ENCODE data around the gene AGAP3. TPM values are rescaled to one million over a fixed set of nuclear protein-coding genes. Genes with fewer than 3 reads are reported as not detected.

AGAP3 gene
- total and polyA plus RNA-seq, 3 experiments from 2014 or later = 8.0 to 40.7 (median 39.9) TPM

DNA sequence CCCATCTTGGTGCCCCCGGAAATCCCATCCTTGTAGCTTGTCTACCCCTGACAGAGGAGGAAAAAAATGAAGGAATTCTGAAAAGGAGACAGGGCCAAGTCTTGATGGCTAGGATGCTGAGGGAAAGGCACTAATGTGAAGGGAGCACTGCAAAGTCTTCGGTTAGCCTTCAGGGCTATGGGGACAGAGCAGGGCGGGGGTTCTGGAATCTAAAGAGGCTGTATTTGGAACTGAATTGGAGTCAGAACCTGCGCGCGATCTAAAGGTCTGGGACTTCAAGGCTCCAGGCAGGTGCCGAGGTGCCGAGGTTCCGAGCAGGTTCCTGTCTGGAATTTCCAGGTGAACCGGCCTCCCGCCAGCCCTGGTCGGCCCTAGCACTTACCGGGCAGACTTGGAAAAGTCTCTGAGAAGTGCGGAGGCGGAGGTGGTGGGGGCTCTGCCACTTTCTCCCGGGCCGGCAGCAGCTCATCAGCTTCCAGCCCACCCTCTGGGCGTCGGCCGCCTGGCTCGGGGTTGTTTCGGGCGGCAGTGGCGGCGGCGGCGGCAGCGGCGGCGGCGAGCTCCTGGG lies 80.4 kb downstream of the AGAP3 start:
- no peak overlapping the region for H3K4me3 ChIP-seq (ENCODE audit: low read length)
- H3K27me3 Mint-ChIP-seq = peaks cover 25 to 28% of the 10 kb centered on the region in 2 donors
- no peak overlapping the region for H3K27ac ChIP-seq (ENCODE audit: low read depth, low read length)
- H3K4me3 Mint-ChIP-seq = peak overlapping the region in 6 of 7 donors; percentile 54 to 76 (median 62)
- no peaks in the 10 kb centered on the region for H3K36me3 ChIP-seq (ENCODE audit: insufficient read depth, low read length)
- H3K36me3 Mint-ChIP-seq = no peaks in the 10 kb centered on the region
- peaks cover 34% of the 10 kb centered on the region for H3K27me3 ChIP-seq (ENCODE audit: insufficient read depth, low read length, poor library complexity, severe bottlenecking)
- peaks cover 5% of the 10 kb centered on the region for H3K4me1 ChIP-seq (ENCODE audit: insufficient read depth, low read length)
- no peaks in the 10 kb centered on the region for H3K9me3 Mint-ChIP-seq
- no peaks in the 10 kb centered on the region for H3K9me3 ChIP-seq (ENCODE audit: low read length)
- peaks cover 7 to 9% (median 9%) of the 10 kb centered on the region in 3 donors for H3K4me1 Mint-ChIP-seq
- ChIA-PET POLR2A (no interaction called here), CTCF (interaction anchor here (1.0 to 2.3 kb wide), 5 partner anchors 11 to 268 kb away, joined by 3 to 9 read pairs (median 5); no protein-coding TSS in a partner anchor)
- H3K27ac Mint-ChIP-seq = peak overlapping the region in 1 of 8 donors; percentile 5
- no peak for DNase-seq

DNA sequence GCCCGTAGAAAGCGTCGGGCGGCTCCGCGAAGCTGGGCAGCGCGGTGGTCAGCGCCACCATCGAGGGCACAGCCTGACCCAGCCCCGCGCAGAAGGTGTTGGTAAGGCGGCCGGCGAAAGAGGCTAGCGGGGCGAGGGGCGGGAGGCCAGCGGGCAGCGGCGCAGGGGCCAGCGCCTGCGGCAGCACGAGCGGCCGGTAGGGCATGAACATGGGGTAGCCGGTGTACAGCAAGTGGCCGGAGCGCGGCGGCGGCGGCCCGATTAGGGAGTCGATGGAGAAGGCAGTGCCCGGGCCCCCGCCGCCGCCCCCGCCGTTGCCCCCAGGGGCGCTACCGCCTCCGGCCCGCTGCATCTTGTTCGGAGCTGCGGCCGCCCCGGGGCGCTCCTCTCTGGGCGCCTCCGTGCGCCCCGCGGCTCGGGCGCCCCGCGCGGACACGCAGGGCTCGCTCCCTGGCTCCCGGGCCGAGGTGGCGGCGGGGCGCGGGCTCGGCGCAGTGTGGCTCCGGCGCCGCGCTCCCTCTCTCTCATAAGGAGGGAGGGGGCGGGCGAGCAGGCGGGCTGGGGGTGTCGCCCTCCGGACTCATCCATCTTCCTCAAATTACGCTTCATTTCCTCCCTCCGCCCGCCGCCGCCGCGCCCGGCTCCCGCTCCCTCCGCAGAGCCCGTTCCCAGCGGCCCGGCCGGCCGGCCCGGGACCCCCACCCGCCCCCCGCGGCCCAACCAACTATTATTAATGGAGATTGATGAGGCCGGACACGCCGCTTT lies 81.1 kb downstream of the AGAP3 start, which contains the start of gene GBX1:
Gene GBX1 (minus strand): TSS at position 498 of the 765 bp plus-strand sequence. CDS start 146 bp downstream, at position 352.
- ChIA-PET POLR2A (no interaction called here), CTCF (interaction anchor here (0.9 to 3.3 kb wide), 10 partner anchors 8 to 269 kb away, joined by 3 to 12 read pairs (median 4); partner anchors contain the start of gene CHPF2)
- Histone ChIP-seq H3K36me3 (ENCODE audit: insufficient read depth, low read length) (no peaks in the 10 kb centered on the region), H3K4me3 (ENCODE audit: low read length) (no peak within 1 kb of the TSS), H3K27me3 (ENCODE audit: insufficient read depth, low read length, poor library complexity, severe bottlenecking) (peaks cover 34% of the 10 kb centered on the region), H3K27ac (ENCODE audit: low read depth, low read length) (no peak within 1 kb of the TSS), H3K4me1 (ENCODE audit: insufficient read depth, low read length) (peaks cover 5% of the 10 kb centered on the region), H3K9me3 (ENCODE audit: low read length) (no peaks in the 10 kb centered on the region)
- no peaks in the 10 kb centered on the region for H3K36me3 Mint-ChIP-seq
- peaks cover 9 to 11% (median 9%) of the 10 kb centered on the region in 3 donors for H3K4me1 Mint-ChIP-seq
- peak within 1 kb of the TSS; percentile 73 to 91 (median 79) for H3K4me3 Mint-ChIP-seq
- H3K27me3 Mint-ChIP-seq = peaks cover 28 to 32% of the 10 kb centered on the region in 2 donors
- peak within 1 kb of the TSS in 2 of 8 donors; percentile 5 to 24 for H3K27ac Mint-ChIP-seq
- no peaks in the 10 kb centered on the region for H3K9me3 Mint-ChIP-seq
- no peak for DNase-seq

DNA sequence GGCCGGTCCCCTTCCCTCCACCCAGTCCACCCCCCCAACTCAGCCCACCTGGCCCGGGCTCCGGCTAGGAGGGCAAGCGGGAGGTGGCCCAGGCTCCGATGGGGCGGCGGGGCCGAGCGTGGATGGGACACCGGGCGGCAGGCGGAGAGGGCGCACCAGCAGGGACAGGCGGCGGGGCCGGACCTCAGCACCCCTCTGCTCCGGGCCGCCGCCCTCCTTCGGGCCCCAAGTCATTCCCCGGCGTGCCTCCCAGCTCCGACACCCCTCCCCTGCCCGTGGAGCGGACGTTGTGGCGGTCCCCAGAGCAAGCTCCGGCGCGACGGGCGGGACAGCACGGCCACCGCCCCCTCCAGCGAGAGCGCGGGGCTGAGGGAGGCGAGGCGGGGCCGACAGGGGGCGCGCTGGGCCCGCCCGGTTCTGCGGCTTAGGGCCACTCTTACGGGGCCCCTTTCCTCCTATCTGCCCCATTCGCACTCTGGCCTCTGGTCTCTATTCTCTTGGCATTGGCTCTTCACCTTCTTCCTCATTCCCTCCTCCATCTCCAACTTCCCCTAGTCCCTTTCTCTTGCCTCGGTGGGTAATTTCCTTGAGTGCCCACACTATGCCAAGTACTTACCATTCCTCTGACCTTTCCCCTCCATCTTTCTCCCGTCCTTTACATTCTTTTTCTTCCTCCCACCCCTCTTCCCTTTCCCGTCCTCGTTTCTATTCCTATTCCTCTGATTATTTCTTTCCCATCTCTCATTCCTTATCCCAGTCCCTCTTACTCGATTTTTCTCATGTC lies 81.9 kb downstream of the AGAP3 start:
- no peaks in the 10 kb centered on the region for H3K36me3 ChIP-seq (ENCODE audit: insufficient read depth, low read length)
- peaks cover 5% of the 10 kb centered on the region for H3K4me1 ChIP-seq (ENCODE audit: insufficient read depth, low read length)
- ChIA-PET CTCF (interaction anchor here (0.6 to 3.3 kb wide), 9 partner anchors 9 to 270 kb away, joined by 3 to 12 read pairs (median 3); partner anchors contain the start of gene CHPF2), POLR2A (no interaction called here)
- H3K27ac Mint-ChIP-seq = peak overlapping the region in 1 of 8 donors; percentile 24
- H3K4me1 Mint-ChIP-seq = peaks cover 14 to 16% (median 15%) of the 10 kb centered on the region in 3 donors
- no peak overlapping the region for H3K4me3 ChIP-seq (ENCODE audit: low read length)
- H3K27ac ChIP-seq (ENCODE audit: low read depth, low read length) = no peak overlapping the region
- peak; percentile 46 to 69 (median 55) for DNase-seq
- H3K36me3 Mint-ChIP-seq = no peaks in the 10 kb centered on the region
- H3K4me3 Mint-ChIP-seq = peak overlapping the region; percentile 73 to 91 (median 79)
- peaks cover 35 to 39% of the 10 kb centered on the region in 2 donors for H3K27me3 Mint-ChIP-seq
- no peaks in the 10 kb centered on the region for H3K9me3 Mint-ChIP-seq
- H3K27me3 ChIP-seq (ENCODE audit: insufficient read depth, low read length, poor library complexity, severe bottlenecking) = peaks cover 34% of the 10 kb centered on the region
- no peaks in the 10 kb centered on the region for H3K9me3 ChIP-seq (ENCODE audit: low read length)

DNA sequence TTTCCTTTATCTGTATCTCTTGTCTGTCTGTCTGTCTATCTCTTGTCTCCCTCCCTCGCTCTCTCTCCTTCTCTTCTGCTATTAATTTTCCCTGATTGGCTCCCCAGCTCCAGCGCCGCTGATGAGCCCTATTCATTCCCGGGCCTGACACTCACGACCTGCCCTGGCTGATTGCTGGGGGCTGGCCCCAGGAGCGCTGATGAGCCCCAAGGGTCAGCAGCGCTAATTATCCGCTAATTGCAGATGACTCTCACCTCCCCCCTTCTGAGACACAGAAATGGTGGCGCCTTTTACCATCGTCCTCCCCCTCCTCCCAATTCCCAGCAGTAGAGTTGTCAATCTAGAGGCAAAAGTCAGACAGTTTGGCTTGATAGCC lies 82.5 kb downstream of the AGAP3 start:
- Histone ChIP-seq H3K27me3 (ENCODE audit: insufficient read depth, low read length, poor library complexity, severe bottlenecking) (peaks cover 34% of the 10 kb centered on the region), H3K27ac (ENCODE audit: low read depth, low read length) (no peak overlapping the region), H3K4me3 (ENCODE audit: low read length) (no peak overlapping the region), H3K4me1 (ENCODE audit: insufficient read depth, low read length) (peaks cover 5% of the 10 kb centered on the region), H3K36me3 (ENCODE audit: insufficient read depth, low read length) (no peaks in the 10 kb centered on the region), H3K9me3 (ENCODE audit: low read length) (no peaks in the 10 kb centered on the region)
- Mint-ChIP-seq H3K4me3 (peak overlapping the region in 6 of 7 donors; percentile 73 to 82 (median 78)), H3K36me3 (no peaks in the 10 kb centered on the region), H3K27me3 (peaks cover 38 to 45% of the 10 kb centered on the region in 2 donors), H3K4me1 (peaks cover 14 to 18% (median 16%) of the 10 kb centered on the region in 3 donors), H3K9me3 (no peaks in the 10 kb centered on the region), H3K27ac (peak overlapping the region in 1 of 8 donors; percentile 24)
- ChIA-PET POLR2A (no interaction called here), CTCF (interaction anchor here (0.6 to 3.3 kb wide), 5 partner anchors 9 to 75 kb away, joined by 3 to 12 read pairs (median 6); no protein-coding TSS in a partner anchor)
- DNase-seq = no peak

DNA sequence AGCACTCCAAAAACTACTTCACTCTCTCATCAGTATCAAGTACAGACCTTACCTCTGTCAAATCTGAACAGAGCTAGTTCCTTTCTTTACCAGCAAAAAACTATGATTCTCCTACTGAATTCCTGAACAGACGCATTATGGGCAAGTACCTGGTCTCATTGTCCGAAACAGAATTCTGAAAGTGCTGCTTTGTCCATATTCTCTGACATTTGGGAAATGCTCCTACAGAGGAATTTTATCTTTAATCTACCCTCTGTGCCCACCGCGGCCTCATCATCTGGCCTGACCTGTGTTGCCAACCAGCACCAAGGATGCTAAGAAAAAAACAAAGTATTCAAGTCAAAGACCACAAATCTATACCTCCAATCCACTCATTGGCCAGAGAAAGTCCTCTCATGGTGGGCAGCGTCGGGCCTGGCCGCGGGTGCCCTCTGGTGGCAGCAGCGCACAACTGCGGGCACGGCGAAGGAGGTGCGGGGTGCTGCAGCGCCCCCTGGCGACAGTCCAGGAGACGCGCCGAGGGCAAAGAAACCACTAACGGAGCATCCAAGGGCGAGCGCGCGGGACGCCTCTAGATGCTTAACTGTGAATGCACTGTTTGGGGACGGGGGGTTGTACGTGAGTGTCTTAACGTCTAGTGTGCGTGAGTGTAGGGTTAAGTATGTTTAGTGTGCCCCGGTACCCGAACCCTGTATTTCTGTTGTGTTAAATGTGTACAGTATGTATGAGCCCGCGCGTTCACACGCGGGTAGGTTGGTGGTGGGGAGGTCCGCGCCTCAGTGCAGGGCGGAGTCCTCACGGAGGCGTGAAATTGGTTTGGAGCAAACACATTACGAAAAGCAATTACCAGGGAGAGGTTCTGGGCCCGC lies 86.2 kb downstream of the AGAP3 start:
- Histone ChIP-seq H3K36me3 (ENCODE audit: insufficient read depth, low read length) (no peaks in the 10 kb centered on the region), H3K9me3 (ENCODE audit: low read length) (no peaks in the 10 kb centered on the region), H3K27ac (ENCODE audit: low read depth, low read length) (no peak overlapping the region), H3K4me1 (ENCODE audit: insufficient read depth, low read length) (no peaks in the 10 kb centered on the region), H3K27me3 (ENCODE audit: insufficient read depth, low read length, poor library complexity, severe bottlenecking) (peaks cover 11% of the 10 kb centered on the region), H3K4me3 (ENCODE audit: low read length) (no peak overlapping the region)
- no peak overlapping the region for H3K4me3 Mint-ChIP-seq
- H3K27me3 Mint-ChIP-seq = peaks cover 43 to 67% of the 10 kb centered on the region in 2 donors
- H3K27ac Mint-ChIP-seq = peak overlapping the region in 3 of 8 donors; percentile 0 to 50 (median 21)
- ChIA-PET POLR2A (no interaction called here), CTCF (interaction anchor here (0.7 to 1.0 kb wide), 2 partner anchors 10 to 48 kb away, joined by 3 to 7 read pairs; no protein-coding TSS in a partner anchor)
- no peaks in the 10 kb centered on the region for H3K9me3 Mint-ChIP-seq
- DNase-seq = peak; percentile 72 to 84 (median 73)
- peaks cover 14 to 17% (median 16%) of the 10 kb centered on the region in 3 donors for H3K4me1 Mint-ChIP-seq
- no peaks in the 10 kb centered on the region for H3K36me3 Mint-ChIP-seq

DNA sequence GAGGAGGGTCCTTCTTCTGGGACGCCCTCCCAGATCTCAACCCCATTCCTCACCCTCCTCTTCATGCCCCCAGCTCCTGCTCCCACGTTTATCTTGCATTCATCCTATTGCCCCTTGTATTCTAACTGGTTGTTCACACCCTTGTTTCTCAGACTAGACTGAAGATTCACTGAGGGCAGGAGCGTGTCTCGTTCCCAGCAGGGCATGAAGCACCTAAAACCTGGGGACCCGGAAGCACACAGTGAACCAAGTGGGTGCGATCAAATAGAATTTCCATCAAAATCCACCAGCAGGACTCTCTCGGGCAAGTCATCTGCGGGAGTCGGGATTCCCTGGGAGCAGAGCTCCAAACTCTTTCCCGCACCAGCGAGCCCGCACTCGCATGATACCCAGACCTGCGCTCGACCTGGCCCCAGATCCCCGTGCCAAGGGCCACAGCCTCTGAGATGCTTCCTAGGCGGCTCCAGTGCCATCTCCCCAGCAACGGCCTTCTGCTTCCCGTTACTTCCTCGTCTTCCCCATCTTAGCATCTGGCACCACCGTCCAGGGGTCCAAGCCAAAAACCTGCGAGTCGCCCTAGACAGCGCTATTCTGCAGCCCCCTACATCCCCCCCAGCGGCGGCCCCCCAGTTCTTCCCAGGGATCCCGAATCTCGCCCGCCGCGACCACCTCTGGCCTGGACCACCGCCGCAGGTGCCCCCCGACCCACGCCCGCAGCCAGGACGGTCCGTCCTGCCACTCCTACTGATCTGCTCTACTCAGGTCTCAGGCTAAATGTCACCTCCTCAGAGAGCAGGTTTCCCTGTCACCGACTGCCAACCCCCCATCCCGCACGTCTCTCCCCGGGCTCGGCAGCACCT lies 87.3 kb downstream of the AGAP3 start:
- DNase-seq = no peak
- Mint-ChIP-seq H3K27me3 (peaks cover 41 to 65% of the 10 kb centered on the region in 2 donors), H3K4me3 (no peak overlapping the region), H3K4me1 (peaks cover 10 to 14% (median 11%) of the 10 kb centered on the region in 3 donors), H3K27ac (no peak overlapping the region), H3K36me3 (no peaks in the 10 kb centered on the region), H3K9me3 (no peaks in the 10 kb centered on the region)
- Histone ChIP-seq H3K9me3 (ENCODE audit: low read length) (no peaks in the 10 kb centered on the region), H3K4me3 (ENCODE audit: low read length) (no peak overlapping the region), H3K4me1 (ENCODE audit: insufficient read depth, low read length) (no peaks in the 10 kb centered on the region), H3K27ac (ENCODE audit: low read depth, low read length) (no peak overlapping the region), H3K27me3 (ENCODE audit: insufficient read depth, low read length, poor library complexity, severe bottlenecking) (peaks cover 6% of the 10 kb centered on the region), H3K36me3 (ENCODE audit: insufficient read depth, low read length) (no peaks in the 10 kb centered on the region)
- ChIA-PET POLR2A (no interaction called here), CTCF (no interaction called here)
